ENCODE results near the gene POLG.

DNA sequence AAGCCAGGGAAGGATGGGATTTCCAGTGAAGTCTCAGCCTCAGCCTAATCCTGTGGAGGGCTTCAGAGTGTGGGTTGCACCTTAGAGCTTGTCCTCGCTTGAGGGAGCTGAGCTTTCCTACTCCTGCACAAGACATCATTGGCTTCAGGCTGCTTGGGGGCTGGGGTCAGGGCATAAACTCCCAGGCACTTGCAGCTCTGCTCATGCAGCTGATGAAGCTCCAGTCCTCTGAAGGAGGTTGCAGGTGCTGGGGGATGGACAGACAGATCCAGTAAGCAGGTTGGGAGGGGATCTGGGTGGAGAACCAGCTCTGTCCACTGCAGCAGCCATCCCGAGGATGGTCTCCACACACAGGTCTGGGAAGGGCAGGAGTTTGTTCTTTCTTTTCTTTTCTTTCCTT is 19.4 kb upstream of the POLG start:
- TF ChIP-seq, protein P1, sequence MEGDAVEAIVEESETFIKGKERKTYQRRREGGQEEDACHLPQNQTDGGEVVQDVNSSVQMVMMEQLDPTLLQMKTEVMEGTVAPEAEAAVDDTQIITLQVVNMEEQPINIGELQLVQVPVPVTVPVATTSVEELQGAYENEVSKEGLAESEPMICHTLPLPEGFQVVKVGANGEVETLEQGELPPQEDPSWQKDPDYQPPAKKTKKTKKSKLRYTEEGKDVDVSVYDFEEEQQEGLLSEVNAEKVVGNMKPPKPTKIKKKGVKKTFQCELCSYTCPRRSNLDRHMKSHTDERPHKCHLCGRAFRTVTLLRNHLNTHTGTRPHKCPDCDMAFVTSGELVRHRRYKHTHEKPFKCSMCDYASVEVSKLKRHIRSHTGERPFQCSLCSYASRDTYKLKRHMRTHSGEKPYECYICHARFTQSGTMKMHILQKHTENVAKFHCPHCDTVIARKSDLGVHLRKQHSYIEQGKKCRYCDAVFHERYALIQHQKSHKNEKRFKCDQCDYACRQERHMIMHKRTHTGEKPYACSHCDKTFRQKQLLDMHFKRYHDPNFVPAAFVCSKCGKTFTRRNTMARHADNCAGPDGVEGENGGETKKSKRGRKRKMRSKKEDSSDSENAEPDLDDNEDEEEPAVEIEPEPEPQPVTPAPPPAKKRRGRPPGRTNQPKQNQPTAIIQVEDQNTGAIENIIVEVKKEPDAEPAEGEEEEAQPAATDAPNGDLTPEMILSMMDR (conservative IDR thresholded peaks at IDR 0.05; ENCODE audit: low read depth, low read length) = no peak
- TF ChIP-seq POLR2A (IDR thresholded peaks at IDR 0.05; ENCODE audit: low read depth, low read length) (no peak), MAFK (IDR thresholded peaks at IDR 0.05; ENCODE audit: low read depth, low read length) (no peak), CEBPB (IDR thresholded peaks at IDR 0.05; ENCODE audit: low read depth, low read length) (no peak), RFX5 (IDR thresholded peaks at IDR 0.05; ENCODE audit: low read depth, low read length) (no peak), ELK1 (IDR thresholded peaks at IDR 0.05; ENCODE audit: borderline replicate concordance, low read depth, low read length) (no peak), FOS (IDR thresholded peaks at IDR 0.05; ENCODE audit: low read depth, low read length) (no peak), CHD1 (IDR thresholded peaks at IDR 0.05; ENCODE audit: low read depth, low read length) (no peak), MXI1 (IDR thresholded peaks at IDR 0.05; ENCODE audit: borderline replicate concordance, low read depth, low read length) (no peak), RAD21 (IDR thresholded peaks at IDR 0.05; ENCODE audit: low read length) (no peak), BHLHE40 (IDR thresholded peaks at IDR 0.05; ENCODE audit: low read depth, low read length) (no peak), RCOR1 (IDR thresholded peaks at IDR 0.05; ENCODE audit: insufficient replicate concordance, low read length) (no peak), SMC3 (IDR thresholded peaks at IDR 0.05; ENCODE audit: low read depth, low read length) (no peak)
- TF ChIP-seq, protein P2, sequence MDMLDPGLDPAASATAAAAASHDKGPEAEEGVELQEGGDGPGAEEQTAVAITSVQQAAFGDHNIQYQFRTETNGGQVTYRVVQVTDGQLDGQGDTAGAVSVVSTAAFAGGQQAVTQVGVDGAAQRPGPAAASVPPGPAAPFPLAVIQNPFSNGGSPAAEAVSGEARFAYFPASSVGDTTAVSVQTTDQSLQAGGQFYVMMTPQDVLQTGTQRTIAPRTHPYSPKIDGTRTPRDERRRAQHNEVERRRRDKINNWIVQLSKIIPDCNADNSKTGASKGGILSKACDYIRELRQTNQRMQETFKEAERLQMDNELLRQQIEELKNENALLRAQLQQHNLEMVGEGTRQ (IDR thresholded peaks at IDR 0.05; ENCODE audit: low read depth, low read length) = no peak

Measured in IMR-90 (cell line).